ENCODE measurements around the gene TUBB3.

DNA sequence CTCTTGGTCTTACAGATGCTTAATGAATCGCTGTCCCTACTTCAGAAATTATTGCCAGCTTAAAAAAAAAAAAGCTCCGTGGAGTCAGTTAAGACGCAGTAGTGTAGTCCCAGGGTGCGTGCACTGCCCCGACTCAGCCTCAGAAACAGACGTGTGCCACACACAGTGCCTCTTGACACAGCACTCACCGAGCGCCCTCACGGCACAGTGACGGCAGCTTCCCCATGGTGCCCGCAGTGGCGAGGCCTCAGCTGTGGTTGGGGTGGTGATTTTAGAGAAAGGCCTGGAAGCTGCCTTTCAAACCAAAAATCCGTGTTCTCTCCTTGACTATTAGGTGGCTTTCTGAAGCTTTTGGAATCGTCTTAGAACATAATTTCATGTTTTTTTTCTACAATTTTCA is 35.9 kb upstream of the TUBB3 start:
- TF ChIP-seq, protein P1, sequence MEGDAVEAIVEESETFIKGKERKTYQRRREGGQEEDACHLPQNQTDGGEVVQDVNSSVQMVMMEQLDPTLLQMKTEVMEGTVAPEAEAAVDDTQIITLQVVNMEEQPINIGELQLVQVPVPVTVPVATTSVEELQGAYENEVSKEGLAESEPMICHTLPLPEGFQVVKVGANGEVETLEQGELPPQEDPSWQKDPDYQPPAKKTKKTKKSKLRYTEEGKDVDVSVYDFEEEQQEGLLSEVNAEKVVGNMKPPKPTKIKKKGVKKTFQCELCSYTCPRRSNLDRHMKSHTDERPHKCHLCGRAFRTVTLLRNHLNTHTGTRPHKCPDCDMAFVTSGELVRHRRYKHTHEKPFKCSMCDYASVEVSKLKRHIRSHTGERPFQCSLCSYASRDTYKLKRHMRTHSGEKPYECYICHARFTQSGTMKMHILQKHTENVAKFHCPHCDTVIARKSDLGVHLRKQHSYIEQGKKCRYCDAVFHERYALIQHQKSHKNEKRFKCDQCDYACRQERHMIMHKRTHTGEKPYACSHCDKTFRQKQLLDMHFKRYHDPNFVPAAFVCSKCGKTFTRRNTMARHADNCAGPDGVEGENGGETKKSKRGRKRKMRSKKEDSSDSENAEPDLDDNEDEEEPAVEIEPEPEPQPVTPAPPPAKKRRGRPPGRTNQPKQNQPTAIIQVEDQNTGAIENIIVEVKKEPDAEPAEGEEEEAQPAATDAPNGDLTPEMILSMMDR (IDR thresholded peaks at IDR 0.05; ENCODE audit: low read length): no peak
- no peak for TF ChIP-seq EZH2 (optimal IDR thresholded peaks at IDR 0.05; ENCODE audit: low read depth, low read length)
